GM18508 (cell line): ENCODE results near the gene UGT1A10.
"Not testable (repeated sequence)": the region's sequence is repeated elsewhere in the genome, so short reads cannot be mapped to it uniquely, and the experiment has no call there.

ENCODE experiments used
- ATAC-seq: cut with Tn5 transposase; IDR thresholded peaks from one replicate; pipeline ENCODE4 v1.9.1; 2021; ENCODE audit warnings: moderate number of reproducible peaks; ENCODE audit not compliant: insufficient read depth, unreplicated experiment

UGT1A10 gene

GRCh38 chr2:233654501-233654900 lies 18.3 kb downstream of the UGT1A10 start:
- ATAC-seq, result no peak

GRCh38 chr2:233655043-233655442 lies 18.8 kb downstream of the UGT1A10 start:
- ATAC-seq, result no peak

DNA sequence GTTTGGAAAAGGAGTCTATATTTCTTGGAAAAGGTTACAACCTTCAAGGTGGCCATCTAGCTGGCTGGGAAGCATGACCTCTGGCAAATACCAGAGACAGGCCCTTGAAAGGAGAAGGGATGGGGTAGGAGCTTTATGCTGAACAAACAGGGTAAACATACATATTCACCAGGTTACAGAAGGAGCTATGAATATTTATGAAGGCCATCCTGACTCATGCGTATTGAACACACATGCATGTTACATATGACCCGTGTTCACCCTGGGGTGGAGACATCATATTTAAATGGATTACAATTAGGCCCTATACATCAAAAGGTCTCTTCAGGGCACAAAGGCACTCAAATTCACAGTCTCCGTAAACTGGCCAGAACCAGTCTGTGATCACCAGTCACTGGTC lies 19.7 kb downstream of the UGT1A10 start:
- not testable (repeated sequence) for ATAC-seq

DNA sequence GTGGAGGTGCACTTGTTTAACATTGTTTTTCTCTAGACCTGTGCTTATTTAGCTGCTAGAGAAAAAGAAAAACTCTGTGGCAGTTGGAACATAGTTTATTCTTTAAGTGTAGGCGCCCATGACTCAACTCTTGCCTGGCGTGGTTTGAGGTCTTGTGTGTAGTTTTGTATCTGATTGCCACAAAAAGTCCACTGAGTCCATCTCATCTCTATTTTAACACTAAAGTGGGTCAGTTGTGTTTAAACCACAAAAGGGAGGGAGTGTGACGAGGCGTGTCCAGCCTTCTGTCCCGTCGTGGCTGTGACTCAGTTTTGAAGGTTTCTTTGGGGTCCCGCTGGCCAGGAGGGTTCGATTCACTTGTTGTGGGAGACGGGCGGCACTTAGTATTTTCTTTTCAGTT lies 20.2 kb downstream of the UGT1A10 start:
- ATAC-seq, result no peak

- ATAC-seq, result no peak
Observed at GRCh38 chr2:233658610-233659009, 22.4 kb downstream of the UGT1A10 start.

DNA sequence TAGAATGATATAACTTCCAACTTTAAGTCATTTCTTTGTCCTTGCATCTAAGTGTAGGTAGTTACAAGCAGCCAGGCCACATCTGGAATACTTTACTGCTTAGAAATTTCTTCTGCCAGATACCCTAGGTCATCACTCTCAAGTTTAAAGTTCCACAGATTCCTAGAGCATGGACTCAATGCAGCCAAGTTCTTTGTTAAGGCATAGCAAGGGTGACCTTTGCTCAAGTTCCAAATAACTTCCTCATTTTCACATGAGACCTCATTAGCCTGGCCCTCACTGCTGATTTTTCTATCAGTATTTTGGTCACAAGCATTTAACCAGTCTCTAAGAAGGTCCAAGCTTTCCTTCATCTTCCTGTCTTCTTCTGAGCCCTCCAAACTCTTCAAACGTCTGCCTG lies 27.7 kb downstream of the UGT1A10 start:
- no peak for ATAC-seq

DNA sequence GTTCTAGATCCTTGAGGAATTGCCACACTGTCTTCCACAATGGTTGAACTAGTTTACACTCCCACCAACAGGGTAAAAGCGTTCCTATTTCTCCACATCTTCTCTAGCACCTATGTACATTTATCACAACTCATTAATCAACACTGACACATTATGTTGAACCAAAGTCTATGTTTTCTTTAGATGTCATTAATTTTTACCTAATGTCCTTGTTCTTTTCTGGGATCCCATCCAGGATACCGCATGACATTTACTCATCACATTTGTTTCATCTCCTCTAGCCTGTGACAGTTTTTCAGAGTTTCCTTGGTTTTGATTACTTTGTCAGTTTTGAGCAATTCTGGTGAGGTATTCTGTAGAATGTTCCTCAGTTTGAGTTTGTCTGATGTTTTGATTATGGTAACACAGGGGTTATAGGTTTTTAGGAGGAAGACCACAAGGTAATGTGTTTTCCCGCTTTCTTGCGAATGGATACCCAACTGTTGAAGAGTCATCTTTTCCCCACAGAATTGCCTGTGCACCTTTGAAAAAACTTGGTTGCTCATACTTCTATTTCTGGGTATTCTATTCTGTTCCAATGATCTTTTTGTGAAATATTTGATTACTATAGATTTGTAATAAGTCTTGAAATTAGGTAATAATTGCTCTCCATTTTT lies 32.5 kb downstream of the UGT1A10 start:
- no peak for ATAC-seq

DNA sequence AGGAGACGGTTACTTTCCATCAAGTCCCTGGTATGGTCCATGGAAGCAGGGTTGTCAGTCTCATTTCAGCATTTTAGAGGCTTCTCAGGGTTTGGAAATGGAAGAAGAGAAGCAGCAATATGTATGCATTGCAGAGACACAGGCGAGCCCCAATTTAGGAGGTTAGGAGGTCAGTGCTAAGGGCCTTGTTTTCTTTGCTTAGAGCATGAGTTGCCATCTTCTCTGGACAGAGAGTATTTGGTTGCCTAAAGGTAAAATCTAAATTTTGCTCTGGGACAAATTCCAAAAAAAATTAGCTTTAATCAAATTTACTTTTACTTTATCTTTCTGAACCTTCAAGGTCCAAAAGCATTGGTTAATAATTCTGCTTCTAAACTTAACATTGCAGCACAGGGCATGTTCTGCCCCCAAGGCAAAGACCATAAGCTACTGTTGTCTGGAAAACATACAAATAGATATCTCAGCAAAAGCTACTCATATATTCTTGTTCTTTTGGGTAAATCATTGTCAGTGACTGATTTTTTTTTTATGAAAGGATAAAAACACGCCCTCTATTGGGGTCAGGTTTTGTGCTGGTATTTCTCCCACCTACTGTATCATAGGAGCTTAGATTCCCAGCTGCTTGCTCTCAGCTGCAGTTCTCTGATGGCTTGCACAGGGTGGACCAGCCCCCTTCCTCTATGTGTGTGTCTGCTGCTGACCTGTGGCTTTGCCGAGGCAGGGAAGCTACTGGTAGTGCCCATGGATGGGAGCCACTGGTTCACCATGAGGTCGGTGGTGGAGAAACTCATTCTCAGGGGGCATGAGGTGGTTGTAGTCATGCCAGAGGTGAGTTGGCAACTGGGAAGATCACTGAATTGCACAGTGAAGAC lies 35.3 kb downstream of the UGT1A10 start, which contains the start of gene UGT1A9:
UGT1A9 (plus strand) TSS at position 609 of the 872 bp plus-strand sequence; CDS start at position 646, 37 bp downstream.
- ATAC-seq, result no peak

- no peak for ATAC-seq
Observed at GRCh38 chr2:233672886-233673285, 36.6 kb downstream of the UGT1A10 start.

DNA sequence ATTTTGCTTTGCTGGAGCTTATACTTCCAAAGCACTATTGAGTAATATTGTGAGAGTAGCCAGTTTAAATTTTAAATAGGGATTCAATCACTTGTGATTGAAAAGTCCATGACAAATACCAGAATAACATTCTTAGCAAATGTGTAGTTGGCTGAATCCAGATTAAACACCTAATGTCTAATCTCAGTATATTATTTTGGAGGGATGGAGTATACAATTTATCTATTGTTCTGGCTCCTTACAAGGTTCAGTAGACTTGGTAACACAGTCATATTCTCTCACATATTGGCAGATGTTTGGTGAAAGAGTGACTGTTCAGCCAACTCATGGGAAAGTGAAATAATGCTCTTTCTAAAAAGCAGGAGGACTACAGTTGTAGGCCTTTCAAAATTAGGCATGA lies 37.6 kb downstream of the UGT1A10 start:
- no peak for ATAC-seq

DNA sequence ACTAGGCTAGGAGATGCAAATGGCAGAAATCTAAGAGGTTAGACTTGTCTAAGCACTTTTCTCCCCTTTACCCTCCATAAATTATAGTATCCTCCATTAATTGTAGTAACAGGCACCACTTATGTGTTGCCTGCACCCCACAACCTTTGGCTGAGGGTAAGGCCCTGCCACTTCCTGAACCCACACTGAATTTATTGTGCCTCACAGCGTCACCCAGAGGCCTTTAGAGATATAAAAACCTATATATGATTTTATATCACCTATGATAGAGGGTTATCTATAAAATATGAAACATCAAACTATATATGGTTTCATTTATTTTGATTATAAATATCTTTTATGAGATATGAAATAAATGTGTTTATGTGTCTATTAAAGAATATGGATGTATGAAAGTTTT lies 38.1 kb downstream of the UGT1A10 start:
- no peak for ATAC-seq

- ATAC-seq, result no peak
Observed at GRCh38 chr2:233674995-233675394, 38.7 kb downstream of the UGT1A10 start.

DNA sequence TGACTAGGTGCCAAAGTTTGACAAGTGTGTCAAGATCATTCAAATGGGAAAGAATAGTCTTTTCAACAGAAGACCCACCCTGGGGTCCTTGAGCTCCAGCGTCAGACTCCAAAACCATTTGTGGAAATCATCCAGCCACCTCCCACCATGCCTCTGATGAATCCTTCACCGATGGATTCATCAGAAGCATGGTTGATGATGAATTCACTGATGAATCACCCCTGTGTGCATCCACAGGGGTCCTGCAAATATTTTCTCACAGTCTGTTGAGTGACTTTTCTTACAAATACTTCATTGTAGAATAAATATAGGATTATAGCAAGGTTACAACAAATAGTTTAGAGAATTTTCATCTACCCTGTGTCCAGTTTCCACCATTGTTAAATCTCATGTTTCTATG lies 39.8 kb downstream of the UGT1A10 start:
- ATAC-seq, result no peak

DNA sequence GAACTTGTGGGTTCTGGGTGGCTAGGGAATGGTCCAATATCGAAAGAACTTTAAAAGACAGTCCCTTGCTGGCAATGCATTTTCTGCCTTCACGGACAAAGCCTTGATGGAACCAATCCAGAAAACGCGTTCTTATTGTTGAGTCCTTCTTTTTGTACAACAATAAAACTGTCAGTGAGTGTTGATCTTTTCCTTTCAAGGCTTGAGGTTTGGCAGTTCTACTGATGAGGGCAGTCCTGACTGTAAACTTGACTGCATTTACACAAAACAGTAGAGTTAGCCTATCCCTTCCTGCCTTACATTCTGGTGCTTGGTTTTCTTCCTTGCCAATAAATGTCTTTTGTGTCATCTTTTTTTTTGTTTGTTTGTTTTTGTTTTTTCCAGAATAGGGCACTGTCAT lies 42.9 kb downstream of the UGT1A10 start:
- ATAC-seq, result no peak

DNA sequence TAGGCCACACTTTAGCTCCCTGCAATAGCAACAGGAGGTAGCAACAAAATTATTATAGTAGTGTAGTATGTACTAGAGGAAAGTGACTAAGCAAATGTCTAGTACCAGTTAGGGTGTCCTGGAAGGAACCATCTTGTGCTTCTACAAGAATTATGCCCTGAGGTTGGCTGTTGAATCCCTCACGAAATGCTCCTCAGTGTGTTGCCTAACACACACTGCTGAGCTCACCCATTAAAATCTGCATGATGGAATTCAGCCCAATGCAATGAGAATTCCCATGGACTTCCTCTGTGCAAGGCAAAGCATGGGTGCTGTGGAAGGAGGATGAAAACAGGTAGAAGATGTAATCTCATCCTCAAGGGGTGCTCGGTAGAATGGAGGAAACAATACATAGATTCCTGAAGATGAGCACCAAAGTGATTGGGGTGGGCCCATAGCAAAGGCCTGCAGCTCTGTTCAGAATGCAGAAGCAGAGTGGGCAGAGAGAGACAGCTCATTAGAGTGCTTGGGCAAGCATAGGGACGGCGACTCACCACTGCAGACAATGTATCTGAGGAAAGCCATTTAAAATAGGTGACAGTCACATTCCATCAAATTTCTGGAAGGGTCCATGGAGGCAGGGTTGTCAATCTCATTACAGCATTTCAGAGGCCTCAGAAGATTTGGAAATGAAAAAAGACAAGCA lies 44.3 kb downstream of the UGT1A10 start:
- no peak for ATAC-seq

GRCh38 chr2:233681521-233682099 lies 45.4 kb downstream of the UGT1A10 start, which contains the start of gene UGT1A7:
Gene UGT1A7, plus strand, starts transcription at chr2:233681901. Its CDS starts 37 bp downstream, at chr2:233681938.
- ATAC-seq, result no peak

- ATAC-seq, result no peak
Observed at GRCh38 chr2:233684640-233685039, 48.4 kb downstream of the UGT1A10 start.

DNA sequence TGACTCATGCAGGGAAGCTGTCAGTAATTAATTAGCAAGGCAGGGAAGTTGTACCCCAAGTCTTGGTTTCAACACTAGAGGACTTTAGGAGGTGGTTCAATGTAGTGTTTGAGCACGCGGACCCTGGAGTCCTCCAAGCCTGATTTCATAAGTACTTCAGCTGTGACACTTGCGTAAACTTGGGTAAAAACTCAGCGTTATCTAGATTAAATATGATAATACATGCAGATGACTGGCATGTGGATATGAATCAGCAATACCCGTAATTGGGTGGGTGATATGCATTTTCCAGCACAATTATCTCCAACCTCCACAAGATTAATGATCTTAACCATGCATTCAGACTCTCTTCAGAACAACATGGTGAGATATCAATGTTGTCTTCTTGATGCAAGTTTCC lies 50.7 kb downstream of the UGT1A10 start:
- no peak for ATAC-seq

DNA sequence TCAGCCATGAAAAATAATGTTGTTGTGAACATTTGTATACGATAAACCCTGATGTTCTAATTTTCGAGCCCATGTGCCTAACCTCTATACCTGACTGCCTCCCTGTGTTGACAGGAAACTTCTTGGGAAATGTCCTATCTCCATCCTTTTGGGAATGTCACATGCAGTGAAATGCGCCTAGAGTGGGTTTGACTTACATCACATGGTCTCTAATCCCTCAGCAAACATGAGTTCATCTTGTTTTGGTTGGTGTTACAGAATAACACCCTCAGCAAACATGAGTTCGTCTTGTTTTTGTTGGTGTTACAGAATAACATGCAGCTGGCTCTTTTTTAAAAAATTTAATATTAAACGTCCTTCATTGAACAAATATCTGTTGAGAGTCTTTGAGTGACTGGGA lies 52.1 kb downstream of the UGT1A10 start:
- no peak for ATAC-seq

- ATAC-seq, result no peak
Observed at GRCh38 chr2:233689031-233689430, 52.8 kb downstream of the UGT1A10 start.

- ATAC-seq, result no peak
Observed at GRCh38 chr2:233689501-233689900, 53.3 kb downstream of the UGT1A10 start.
